T-helper 2 cell treated with Interferon-gamma antibody and Interleukin-4, amounts not matched to agents 100 ng/mL and 5 ng/mL, for 36 hours (primary cell): ENCODE data around the gene SH3BP2. TPM values are rescaled to one million over a fixed set of nuclear protein-coding genes. Genes with fewer than 3 reads are reported as not detected.

Experiments used
- intact Hi-C: fragments of 100-400 bp; cut with micrococcal nuclease; formaldehyde crosslinking; loops from one replicate; pipeline ENCODE4 v1.15.1; 2023
- total RNA-seq: library from RNA; stranded (reverse); gene quantifications from 2 replicates; pipeline ENCODE4 v1.2.3, GENCODE V29; 2022

SH3BP2 gene
- total RNA-seq, 1 donor from 2014 or later, result 76.0 TPM

GRCh38 chr4:2830632-2831610, 38.0 kb downstream of the SH3BP2 start:
- intact Hi-C loops, result no loop called here

GRCh38 chr4:2831611-2832308, 38.9 kb downstream of the SH3BP2 start:
- intact Hi-C loops, result no loop called here

- intact Hi-C loops, result no loop called here
These were observed 39.6 kb downstream of the SH3BP2 start for GRCh38 chr4:2832309-2832980.

GRCh38 chr4:2832981-2833670, 40.2 kb downstream of the SH3BP2 start:
- intact Hi-C loops, result no loop called here

- intact Hi-C loops, result no loop called here
These were observed 40.8 kb downstream of the SH3BP2 start for GRCh38 chr4:2833671-2834000.

GRCh38 chr4:2834001-2834921, 41.4 kb downstream of the SH3BP2 start:
- intact Hi-C loops, result no loop called here

GRCh38 chr4:2835978-2836377, 43.1 kb downstream of the SH3BP2 start:
- intact Hi-C loops, result loop anchor here (5.0 kb wide), 1 partner anchor 74 kb away; no protein-coding TSS in a partner anchor

GRCh38 chr4:2836391-2836859, 43.5 kb downstream of the SH3BP2 start:
- intact Hi-C loops, result loop anchor here (5.0 kb wide), 1 partner anchor 74 kb away; no protein-coding TSS in a partner anchor

- intact Hi-C loops, result loop anchor here (5.0 kb wide), 1 partner anchor 75 kb away; no protein-coding TSS in a partner anchor
These were observed 44.4 kb downstream of the SH3BP2 start for GRCh38 chr4:2837110-2837903.

GRCh38 chr4:2837904-2838496, 45.1 kb downstream of the SH3BP2 start:
- intact Hi-C loops, result loop anchor here (5.0 kb wide), 1 partner anchor 76 kb away; no protein-coding TSS in a partner anchor

GRCh38 chr4:2839060-2839459, 46.2 kb downstream of the SH3BP2 start:
- intact Hi-C loops, result loop anchor here (5.0 kb wide), 1 partner anchor 77 kb away; no protein-coding TSS in a partner anchor

- intact Hi-C loops, result loop anchor here (2.0 to 10.0 kb wide), 2 partner anchors 92 to 120 kb away; partner anchors contain the start of genes GRK4 and NOP14
These were observed 49.9 kb downstream of the SH3BP2 start for GRCh38 chr4:2842687-2843262.

- intact Hi-C loops, result loop anchor here (2.0 to 10.0 kb wide), 2 partner anchors 91 to 119 kb away; partner anchors contain the start of genes GRK4 and NOP14
These were observed 50.5 kb downstream of the SH3BP2 start, which contains the start of gene ADD1 for GRCh38 chr4:2843263-2843940. Gene ADD1, plus strand, starts transcription at chr4:2843844. Its CDS starts 32,072 bp downstream, at chr4:2875916.

GRCh38 chr4:2843941-2844584, 51.2 kb downstream of the SH3BP2 start:
- intact Hi-C loops, result loop anchor here (2.0 to 10.0 kb wide), 3 partner anchors 31 to 119 kb away; partner anchors contain the start of genes GRK4 and NOP14

- intact Hi-C loops, result loop anchor here (10.0 kb wide), 1 partner anchor 89 kb away; no protein-coding TSS in a partner anchor
These were observed 53.3 kb downstream of the SH3BP2 start for GRCh38 chr4:2846172-2846571.

- intact Hi-C loops, result loop anchor here (10.0 kb wide), 1 partner anchor 87 kb away; no protein-coding TSS in a partner anchor
These were observed 54.5 kb downstream of the SH3BP2 start for GRCh38 chr4:2847302-2847871.
